B cell (primary cell): ENCODE measurements around the gene TENM3. TPM values are rescaled to one million over a fixed set of nuclear protein-coding genes. Genes with fewer than 3 reads are reported as not detected.

ENCODE experiments used
- ATAC-seq: fragments of 200-7000 bp; cut with Tn5 transposase; one replicate; pipeline ENCODE4 v1.10.0; 2021; ENCODE audit warnings: low read depth, mild to moderate bottlenecking, moderate number of reproducible peaks, moderate library complexity
- CTCF ChIA-PET: fragments of 350-600 bp; sonication (Branson Sonifier 250); formaldehyde crosslinking; loops from one replicate; lab custom pipeline; 2021; ENCODE audit warnings: antibody characterized with exemption, inconsistent platforms; lab: Charles Lee
- POLR2A ChIA-PET: fragments of 350-600 bp; sonication (Branson Sonifier 250); formaldehyde crosslinking; loops from one replicate; lab custom pipeline; 2021; ENCODE audit warnings: antibody characterized with exemption; lab: Charles Lee
- DNase-seq: peaks from one replicate; pipeline ENCODE4 v3.0.0; 2013
- H2AFZ ChIP-seq: 2 replicates; pipeline ENCODE4 v1.6.1; 2012; ENCODE audit warnings: mild to moderate bottlenecking, low read depth, low read length; ENCODE audit not compliant: insufficient read depth, poor library complexity, severe bottlenecking
- H3K27ac ChIP-seq, 2 donors: 1 replicate in 1 of 2; 2 replicates in 1 of 2; pipeline ENCODE4 v1.5.1; 2012 to 2013; ENCODE audit warnings: low read length in 2 of 2, mild to moderate bottlenecking in 2 of 2, moderate library complexity in 1 of 2
- H3K27me3 ChIP-seq, 4 experiments: fragments of 200-600 bp in 1 of 4; sonication (generic) in 1 of 4; replicated peaks in 1 of 4; 1 replicate in 2 of 4; 2 replicates in 2 of 4; pipeline versions ENCODE4 v1.6.1 to v1.7.0; 2013 to 2016; ENCODE audit warnings: low read length in 3 of 4, mild to moderate bottlenecking in 2 of 4, mixed read lengths in 1 of 4, moderate library complexity in 1 of 4; ENCODE audit not compliant: insufficient read depth in 4 of 4, control insufficient read depth in 3 of 4; ENCODE audit errors: control extremely low read depth in 1 of 4
- H3K36me3 ChIP-seq, 2 experiments: replicated peaks in 1 of 2; 1 replicate in 1 of 2; 2 replicates in 1 of 2; pipeline versions ENCODE4 v1.6.1 to v1.7.1; 2013; ENCODE audit warnings: low read length in 1 of 2; ENCODE audit not compliant: insufficient read depth in 2 of 2, control insufficient read depth in 1 of 2; ENCODE audit errors: control extremely low read depth in 1 of 2, extremely low read depth in 1 of 2
- H3K4me1 ChIP-seq, 2 donors: fragments of 200-600 bp in 1 of 2; sonication (generic) in 1 of 2; 1 replicate in 1 of 2; 2 replicates in 1 of 2; pipeline versions ENCODE4 v1.5.1 to v1.6.1; 2013 to 2017; ENCODE audit warnings: low read length in 2 of 2; ENCODE audit not compliant: control insufficient read depth in 2 of 2, insufficient read depth in 2 of 2
- H3K4me2 ChIP-seq: replicated peaks from 2 replicates; pipeline ENCODE3; 2012; ENCODE audit warnings: mild to moderate bottlenecking, low read depth, low read length; ENCODE audit not compliant: poor library complexity, severe bottlenecking
- H3K4me3 ChIP-seq, 5 experiments: fragments of 200-600 bp in 1 of 5; sonication (generic) in 1 of 5; 1 replicate in 3 of 5; 2 replicates in 2 of 5; pipeline versions ENCODE4 v1.5.1 to v1.7.0; 2011 to 2016; ENCODE audit warnings: low read length in 4 of 5, mild to moderate bottlenecking in 4 of 5, low read depth in 2 of 5, control low read depth in 1 of 5, moderate library complexity in 1 of 5; ENCODE audit not compliant: insufficient read depth in 1 of 5; ENCODE audit errors: control extremely low read depth in 1 of 5, extremely low read depth in 1 of 5
- H3K79me2 ChIP-seq: fragments of 200-600 bp; sonication (generic); one replicate; pipeline ENCODE4 v1.6.0; 2016; ENCODE audit warnings: low read length; ENCODE audit not compliant: control insufficient read depth, insufficient read depth
- H3K9ac ChIP-seq: fragments of 200-600 bp; sonication (generic); 2 replicates; pipeline ENCODE4 v1.6.1; 2017; ENCODE audit warnings: mild to moderate bottlenecking, low read length, moderate library complexity
- H3K9me3 ChIP-seq, 3 donors: one replicate each; pipeline versions ENCODE4 v1.6.1 to v1.7.1; 2013; ENCODE audit warnings: low read length in 2 of 3; ENCODE audit not compliant: control insufficient read depth in 2 of 3, insufficient read depth in 1 of 3; ENCODE audit errors: control extremely low read depth in 1 of 3
- H4K20me1 ChIP-seq: 2 replicates; pipeline ENCODE4 v1.6.0; 2012; ENCODE audit warnings: mild to moderate bottlenecking, low read length; ENCODE audit not compliant: insufficient read depth, control insufficient read depth, poor library complexity, severe bottlenecking
- H3K27ac Mint-ChIP-seq: one replicate; pipeline ENCODE4 v1.8.0; 2021; ENCODE audit warnings: mixed read lengths
- H3K27me3 Mint-ChIP-seq: one replicate; pipeline ENCODE4 v1.8.0; 2021; ENCODE audit warnings: mixed read lengths
- H3K4me1 Mint-ChIP-seq: one replicate; pipeline ENCODE4 v1.8.0; 2021; ENCODE audit warnings: mixed read lengths
- H3K4me3 Mint-ChIP-seq: one replicate; pipeline ENCODE4 v1.8.0; 2021; ENCODE audit warnings: mixed read lengths
- H3K9me3 Mint-ChIP-seq: one replicate; pipeline ENCODE4 v1.8.0; 2022; ENCODE audit warnings: mixed read lengths; ENCODE audit not compliant: insufficient read depth
- EZH2 ChIP-seq: IDR thresholded peaks from 2 replicates; pipeline ENCODE4 v1.6.1; 2012; ENCODE audit warnings: borderline replicate concordance, low read depth, mild to moderate bottlenecking, moderate library complexity, low read length; ENCODE audit not compliant: insufficient read depth, poor library complexity, severe bottlenecking
- WGBS: methylation state at CpG from one replicate; pipeline ENCODE4 v1.1.5; 2013; ENCODE audit warnings: missing lambda C conversion rate; ENCODE audit not compliant: insufficient coverage; 5-methylcytosine and 5-hydroxymethylcytosine counted together
- intact Hi-C: fragments of 100-400 bp; cut with micrococcal nuclease; formaldehyde crosslinking; loops from one replicate; pipeline ENCODE4 v1.10.0; 2022
- polyA plus RNA-seq: library from polyadenylated mRNA; depleted of rRNA; stranded (reverse); fragments of >200 nt; gene quantifications from 2 replicates; pipeline ENCODE4 v1.2.3, GENCODE V29; 2012
- total RNA-seq, 2 donors: library from RNA; stranded (reverse); fragments of 120-200 nt in 1 of 2; gene quantifications; 1 replicate in 1 of 2; 2 replicates in 1 of 2; pipeline versions ENCODE4 v1.2.3 to v1.2.4, GENCODE V29; 2013 to 2022
- TF ChIP-seq, protein P1 (sequence below): fragments of 200-600 bp; IDR thresholded peaks from one replicate; pipeline ENCODE4 v1.8.0; 2022; ENCODE audit warnings: antibody characterized with exemption, mild to moderate bottlenecking

The TENM3 gene
- total and polyA plus RNA-seq, 2 donors (not counting 1 experiment from before 2014, with no cell fraction given) = not detected

DNA sequence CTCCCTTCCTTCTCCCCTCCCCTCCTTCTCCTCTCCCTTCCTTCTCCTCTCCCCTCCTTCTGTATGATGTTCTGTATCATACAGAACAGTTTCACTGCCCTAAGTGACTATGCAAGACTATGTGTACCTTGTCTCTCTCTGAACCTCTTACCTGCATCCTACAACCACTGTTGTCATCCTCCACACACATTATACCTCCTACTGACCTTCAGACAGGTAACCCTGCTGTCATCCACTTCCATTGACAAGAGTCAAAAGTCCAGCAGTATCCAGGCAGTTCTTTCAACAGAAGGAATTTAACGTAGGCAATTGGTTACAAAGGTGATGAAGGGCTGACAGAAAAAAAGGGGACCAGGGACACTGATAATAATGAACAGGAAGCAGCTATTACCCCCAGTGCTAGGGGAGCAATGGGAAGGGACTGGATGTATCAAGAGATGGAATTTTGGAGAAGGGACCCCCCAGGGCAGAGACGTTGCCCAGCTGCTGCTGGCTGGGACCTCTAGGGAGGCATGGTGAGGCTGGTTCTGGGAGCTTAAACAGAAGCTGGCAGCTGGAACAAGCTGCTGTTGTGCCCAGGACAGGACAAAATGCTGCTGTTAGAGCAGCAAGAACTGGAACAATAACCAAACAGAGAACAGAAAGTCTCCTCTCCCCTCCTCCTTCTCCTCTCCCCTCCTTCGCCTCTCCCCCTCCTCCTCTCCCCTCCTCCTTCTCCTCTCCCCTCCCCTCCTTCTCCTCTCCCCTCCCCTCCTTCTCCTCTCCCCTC, 589.3 kb downstream of the TENM3 start:
- H3K79me2 ChIP-seq = no peaks in the 10 kb centered on the region
- H3K4me1 ChIP-seq = no peaks in the 10 kb centered on the region
- Mint-ChIP-seq H3K9me3 (no peaks in the 10 kb centered on the region), H3K27ac (no peak overlapping the region), H3K4me3 (no peak overlapping the region), H3K4me1 (no peaks in the 10 kb centered on the region), H3K27me3 (peaks cover 45% of the 10 kb centered on the region)
- ATAC-seq = no peak
- H4K20me1 ChIP-seq = no peaks in the 10 kb centered on the region
- DNase-seq = no peak
- POLR2A ChIA-PET = no interaction called here
- no peak overlapping the region for H3K27ac ChIP-seq
- WGBS = 80% methylated on average over 1 of the region's 3 CpGs
- peaks cover 0 to 20% (median 12%) of the 10 kb centered on the region in 4 experiments for H3K27me3 ChIP-seq
- intact Hi-C loops = no loop called here
- no peak overlapping the region for H3K4me3 ChIP-seq
- no peak overlapping the region for H3K4me2 ChIP-seq
- H3K9me3 ChIP-seq = no peaks in the 10 kb centered on the region
- H3K36me3 ChIP-seq = no peaks in the 10 kb centered on the region
- H3K9ac ChIP-seq = no peak overlapping the region
- no peak for TF ChIP-seq EZH2
- TF ChIP-seq, protein P1, sequence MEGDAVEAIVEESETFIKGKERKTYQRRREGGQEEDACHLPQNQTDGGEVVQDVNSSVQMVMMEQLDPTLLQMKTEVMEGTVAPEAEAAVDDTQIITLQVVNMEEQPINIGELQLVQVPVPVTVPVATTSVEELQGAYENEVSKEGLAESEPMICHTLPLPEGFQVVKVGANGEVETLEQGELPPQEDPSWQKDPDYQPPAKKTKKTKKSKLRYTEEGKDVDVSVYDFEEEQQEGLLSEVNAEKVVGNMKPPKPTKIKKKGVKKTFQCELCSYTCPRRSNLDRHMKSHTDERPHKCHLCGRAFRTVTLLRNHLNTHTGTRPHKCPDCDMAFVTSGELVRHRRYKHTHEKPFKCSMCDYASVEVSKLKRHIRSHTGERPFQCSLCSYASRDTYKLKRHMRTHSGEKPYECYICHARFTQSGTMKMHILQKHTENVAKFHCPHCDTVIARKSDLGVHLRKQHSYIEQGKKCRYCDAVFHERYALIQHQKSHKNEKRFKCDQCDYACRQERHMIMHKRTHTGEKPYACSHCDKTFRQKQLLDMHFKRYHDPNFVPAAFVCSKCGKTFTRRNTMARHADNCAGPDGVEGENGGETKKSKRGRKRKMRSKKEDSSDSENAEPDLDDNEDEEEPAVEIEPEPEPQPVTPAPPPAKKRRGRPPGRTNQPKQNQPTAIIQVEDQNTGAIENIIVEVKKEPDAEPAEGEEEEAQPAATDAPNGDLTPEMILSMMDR = no peak
- CTCF ChIA-PET = no interaction called here
- H2AFZ ChIP-seq = no peak overlapping the region

DNA sequence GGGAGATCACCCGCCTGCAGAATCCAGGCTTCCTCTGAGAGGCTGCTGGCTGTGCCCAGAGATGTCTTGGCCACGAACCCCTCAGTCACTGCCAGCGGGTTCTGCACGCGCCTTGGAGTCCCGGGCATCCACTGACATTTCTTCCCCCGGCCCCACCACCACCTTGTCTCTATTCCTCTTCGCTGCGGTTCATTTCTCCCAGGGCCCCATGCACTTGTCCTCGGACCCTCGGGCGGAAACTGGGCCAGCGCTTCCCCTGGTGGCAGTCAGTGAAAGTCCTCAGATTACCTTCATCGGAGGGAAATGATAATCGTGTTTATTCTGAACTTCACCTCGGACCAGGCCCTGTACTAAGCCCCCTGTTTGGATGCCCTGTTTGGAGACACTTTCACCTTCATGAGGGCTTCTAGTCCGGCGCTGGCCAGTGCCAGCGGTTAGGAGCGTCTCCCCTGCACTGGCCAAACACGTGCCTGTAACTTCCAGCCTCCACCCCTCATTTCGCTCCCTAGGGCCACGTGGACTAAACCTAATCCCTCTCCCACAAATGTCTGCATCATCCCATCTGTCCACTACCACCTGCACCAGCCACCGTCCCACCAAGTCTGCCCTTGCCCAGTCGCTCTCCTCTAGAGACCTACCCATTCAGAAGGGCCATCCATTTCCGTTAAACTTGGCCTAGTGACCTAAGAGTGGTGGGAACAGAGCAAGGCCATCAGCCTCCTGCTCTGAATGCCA, 592.0 kb downstream of the TENM3 start:
- H3K9me3 Mint-ChIP-seq = no peaks in the 10 kb centered on the region
- Histone ChIP-seq H3K4me2 (no peak overlapping the region), H3K9me3 (no peaks in the 10 kb centered on the region), H4K20me1 (no peaks in the 10 kb centered on the region), H3K9ac (no peak overlapping the region), H2AFZ (no peak overlapping the region), H3K4me1 (no peaks in the 10 kb centered on the region), H3K27me3 (peaks cover 0 to 27% (median 11%) of the 10 kb centered on the region in 4 experiments), H3K36me3 (no peaks in the 10 kb centered on the region), H3K27ac (no peak overlapping the region), H3K4me3 (no peak overlapping the region), H3K79me2 (no peaks in the 10 kb centered on the region)
- H3K4me1 Mint-ChIP-seq = no peaks in the 10 kb centered on the region
- intact Hi-C loops = no loop called here
- ATAC-seq (no peak), DNase-seq (no peak)
- CTCF ChIA-PET = no interaction called here
- WGBS = 92% methylated on average over 26 of the region's 26 CpGs
- peaks cover 44% of the 10 kb centered on the region for H3K27me3 Mint-ChIP-seq
- POLR2A ChIA-PET = no interaction called here
- TF ChIP-seq EZH2 = no peak
- TF ChIP-seq, protein P1 = no peak
- H3K4me3 Mint-ChIP-seq = no peak overlapping the region
- H3K27ac Mint-ChIP-seq = no peak overlapping the region
